Left lung (tissue), 10 donors: Measurements from ENCODE around the gene ADGRB3. TPM values are rescaled to one million over a fixed set of nuclear protein-coding genes. Genes with fewer than 3 reads are reported as not detected.

ENCODE experiments used
- ATAC-seq: fragments of 200-7000 bp; cut with Tn5 transposase; one replicate; pipeline ENCODE4 v1.9.1; 2020; ENCODE audit warnings: moderate library complexity
- DNase-seq, 4 donors: peaks; one replicate each; pipeline ENCODE4 v3.0.0-alpha.2; 2013 to 2020
- H3K27ac ChIP-seq, 2 donors: fragments of 200-600 bp; sonication (generic) in 1 of 2; one replicate each; pipeline versions ENCODE4 v1.5.0 to v1.8.0; 2020 to 2021
- H3K27me3 ChIP-seq, 2 donors: fragments of 200-600 bp; sonication (generic) in 1 of 2; one replicate each; pipeline versions ENCODE4 v1.5.0 to v1.8.0; 2020 to 2021
- H3K36me3 ChIP-seq, 2 donors: fragments of 200-600 bp; sonication (generic) in 1 of 2; one replicate each; pipeline versions ENCODE4 v1.5.0 to v1.8.0; 2020 to 2021
- H3K4me1 ChIP-seq, 2 donors: fragments of 200-600 bp; one replicate each; pipeline ENCODE4 v1.8.0; 2021
- H3K4me3 ChIP-seq, 2 donors: fragments of 200-600 bp; sonication (generic) in 1 of 2; one replicate each; pipeline versions ENCODE4 v1.5.0 to v1.8.0; 2020 to 2021; ENCODE audit warnings: mild to moderate bottlenecking in 1 of 2
- H3K9me3 ChIP-seq, 2 donors: fragments of 200-600 bp; sonication (generic) in 1 of 2; one replicate each; pipeline versions ENCODE4 v1.5.0 to v1.8.0; 2020 to 2021
- CTCF ChIP-seq, 2 donors: fragments of 200-600 bp; sonication (generic) in 1 of 2; IDR thresholded peaks; one replicate each; pipeline versions ENCODE4 v1.5.0 to v1.8.0; 2021; ENCODE audit warnings: antibody characterized with exemption in 2 of 2
- intact Hi-C, 2 donors: fragments of 100-400 bp; cut with DNase I; formaldehyde crosslinking; loops; one replicate each; pipeline versions ENCODE4 v1.11.2 to v1.14.2; 2022
- polyA plus RNA-seq, 6 donors: library from polyadenylated mRNA; unstranded; fragments of 120-200 nt; gene quantifications; one replicate each; pipeline ENCODE4 v1.2.1, GENCODE V29; 2013; ENCODE audit not compliant: insufficient read length in 6 of 6
- total RNA-seq, 2 donors: library from RNA; stranded (reverse); fragmentation: NEBNext Ultra II Directional; extraction: Animal tissue kit (Norgen Biotek cat#: 25700); gene quantifications; one replicate each; pipeline ENCODE4 v1.2.1, GENCODE V29; 2021
- donor health status: DM: no; HTN: yes; CAD: no.
- donor health status: DM: no; HTN: no; CAD: no.

ADGRB3 gene
- total and polyA plus RNA-seq, 8 donors, result 2.0 to 22.4 (median 13.7) TPM

- Histone ChIP-seq H3K4me3 (no peak overlapping the region), H3K27me3 (peaks cover 5 to 20% of the 10 kb centered on the region in 2 donors), H3K4me1 (peaks cover 0 to 6% of the 10 kb centered on the region in 2 donors), H3K36me3 (no peaks in the 10 kb centered on the region), H3K27ac (no peak overlapping the region), H3K9me3 (no peaks in the 10 kb centered on the region)
- ATAC-seq (no peak), DNase-seq (no peak)
- intact Hi-C loops, result no loop called here
- no peak for TF ChIP-seq CTCF (IDR thresholded peaks at IDR 0.05)
Observed at GRCh38 chr6:68642081-68642480, 7.0 kb downstream of the ADGRB3 start.

GRCh38 chr6:68642977-68643376, 7.9 kb downstream of the ADGRB3 start:
- TF ChIP-seq CTCF (IDR thresholded peaks at IDR 0.05), result no peak
- Histone ChIP-seq H3K27me3 (peaks cover 1 to 11% of the 10 kb centered on the region in 2 donors), H3K4me3 (no peak overlapping the region), H3K9me3 (no peaks in the 10 kb centered on the region), H3K36me3 (no peaks in the 10 kb centered on the region), H3K4me1 (peaks cover 0 to 6% of the 10 kb centered on the region in 2 donors), H3K27ac (no peak overlapping the region)
- ATAC-seq (no peak), DNase-seq (no peak)
- intact Hi-C loops, result no loop called here

GRCh38 chr6:68649669-68650068, 14.6 kb downstream of the ADGRB3 start:
- no peak for TF ChIP-seq CTCF (IDR thresholded peaks at IDR 0.05)
- Histone ChIP-seq H3K27ac (no peak overlapping the region), H3K36me3 (no peaks in the 10 kb centered on the region), H3K27me3 (no peaks in the 10 kb centered on the region), H3K9me3 (no peaks in the 10 kb centered on the region), H3K4me3 (no peak overlapping the region), H3K4me1 (no peaks in the 10 kb centered on the region)
- no peak for DNase-seq
- intact Hi-C loops, result no loop called here
- ATAC-seq, result no peak

- intact Hi-C loops, result no loop called here
- no peak overlapping the region for H3K4me3 ChIP-seq
- no peak for TF ChIP-seq CTCF (IDR thresholded peaks at IDR 0.05)
- H3K27me3 ChIP-seq, result no peaks in the 10 kb centered on the region
- no peaks in the 10 kb centered on the region for H3K36me3 ChIP-seq
- H3K9me3 ChIP-seq, result no peaks in the 10 kb centered on the region
- DNase-seq, result no peak
- H3K27ac ChIP-seq, result no peak overlapping the region
- ATAC-seq, result no peak
- no peaks in the 10 kb centered on the region for H3K4me1 ChIP-seq
Observed at GRCh38 chr6:68650142-68650541, 15.1 kb downstream of the ADGRB3 start.

GRCh38 chr6:68651011-68651985, 16.2 kb downstream of the ADGRB3 start:
- Histone ChIP-seq H3K27me3 (no peaks in the 10 kb centered on the region), H3K36me3 (no peaks in the 10 kb centered on the region), H3K27ac (peak overlapping the region in 1 of 2 donors; percentile 22), H3K4me3 (no peak overlapping the region), H3K9me3 (no peaks in the 10 kb centered on the region), H3K4me1 (no peaks in the 10 kb centered on the region)
- DNase-seq, result peak in 2 of 4 donors; percentile 81 to 86
- ATAC-seq, result peak; percentile 22
- intact Hi-C loops, result no loop called here
- no peak for TF ChIP-seq CTCF (IDR thresholded peaks at IDR 0.05)
